Activated CD4-positive, alpha-beta memory T cell treated with anti-CD3 and anti-CD28 coated beads for 36 hours (primary cell): ENCODE results near the gene WDR37. TPM values are rescaled to one million over a fixed set of nuclear protein-coding genes. Genes with fewer than 3 reads are reported as not detected.

ENCODE experiments used
- CTCF ChIA-PET: fragments of 350-600 bp; sonication (Branson Sonifier 250); formaldehyde crosslinking; loops from one replicate; lab custom pipeline; 2021; ENCODE audit warnings: antibody characterized with exemption, inconsistent platforms; lab: Charles Lee
- POLR2A ChIA-PET: fragments of 350-600 bp; sonication (Branson Sonifier 250); formaldehyde crosslinking; loops from one replicate; lab custom pipeline; 2021; ENCODE audit warnings: antibody characterized with exemption; lab: Charles Lee
- DNase-seq: peaks from one replicate; pipeline ENCODE4 v3.0.0-alpha.2; 2020
- H3K27ac Mint-ChIP-seq: one replicate; pipeline ENCODE4 v1.8.0; 2021; ENCODE audit warnings: mixed read lengths
- H3K27me3 Mint-ChIP-seq: one replicate; pipeline ENCODE4 v1.8.0; 2021; ENCODE audit warnings: mixed read lengths
- H3K36me3 Mint-ChIP-seq: one replicate; pipeline ENCODE4 v1.8.0; 2021; ENCODE audit warnings: mixed read lengths
- H3K4me1 Mint-ChIP-seq: one replicate; pipeline ENCODE4 v1.8.0; 2021; ENCODE audit warnings: low read depth, mixed read lengths
- H3K4me3 Mint-ChIP-seq: one replicate; pipeline ENCODE4 v1.8.0; 2021; ENCODE audit warnings: mild to moderate bottlenecking, mixed read lengths
- H3K9me3 Mint-ChIP-seq: one replicate; pipeline ENCODE4 v1.8.0; 2021; ENCODE audit warnings: mixed read lengths
- intact Hi-C: fragments of 100-400 bp; cut with micrococcal nuclease; formaldehyde crosslinking; loops from one replicate; pipeline ENCODE4 v1.15.1; 2023
- total RNA-seq, 2 experiments: library from RNA; stranded (reverse); gene quantifications; one replicate each; pipeline ENCODE4 v1.2.3, GENCODE V29; 2021

Gene WDR37
- total RNA-seq, 2 experiments from 2014 or later = 18.1 to 19.4 TPM

DNA sequence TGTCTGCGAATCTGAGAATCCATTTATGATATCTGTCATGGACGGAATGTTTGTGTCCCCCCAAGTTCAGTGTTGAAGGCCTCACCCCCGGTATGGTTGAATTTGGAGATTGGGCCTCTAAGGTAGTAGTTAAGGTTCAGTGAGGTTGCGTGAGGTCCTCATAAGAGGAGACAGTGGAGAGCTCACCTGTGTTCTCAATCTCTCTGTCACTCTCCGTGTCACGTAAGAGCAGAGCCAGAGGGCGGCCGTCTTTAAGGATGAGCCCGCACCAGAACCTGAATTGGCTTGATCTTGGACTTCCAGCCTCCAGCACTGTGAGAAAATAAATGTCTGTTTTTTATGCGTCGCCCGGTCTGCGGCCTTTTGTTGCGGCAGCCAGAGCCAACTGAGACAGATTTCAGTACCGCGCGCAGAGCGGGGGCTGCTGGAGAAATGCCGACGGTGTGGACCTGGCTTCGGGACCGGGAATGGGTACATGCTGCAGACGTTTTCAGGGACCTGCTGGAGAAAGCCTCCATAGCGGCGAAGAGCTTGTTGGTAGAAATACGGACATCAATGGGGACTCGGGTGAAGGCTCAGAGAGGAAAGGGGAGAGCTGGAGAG lies 40.2 kb downstream of the WDR37 start:
- CTCF ChIA-PET = interaction anchor here (1.7 kb wide), 1 partner anchor 14 kb away, joined by 7 read pairs; no protein-coding TSS in a partner anchor
- no peaks in the 10 kb centered on the region for H3K27me3 Mint-ChIP-seq
- POLR2A ChIA-PET = no interaction called here
- intact Hi-C loops = no loop called here
- H3K9me3 Mint-ChIP-seq = no peaks in the 10 kb centered on the region
- no peak overlapping the region for H3K4me3 Mint-ChIP-seq
- H3K27ac Mint-ChIP-seq = no peak overlapping the region
- no peak for DNase-seq
- peaks cover 27% of the 10 kb centered on the region for H3K36me3 Mint-ChIP-seq
- H3K4me1 Mint-ChIP-seq = peaks cover 10% of the 10 kb centered on the region

- no peak overlapping the region for H3K27ac Mint-ChIP-seq
- DNase-seq = peak; percentile 4
- H3K9me3 Mint-ChIP-seq = no peaks in the 10 kb centered on the region
- ChIA-PET POLR2A (no interaction called here), CTCF (interaction anchor here (1.7 kb wide), 1 partner anchor 13 kb away, joined by 7 read pairs; no protein-coding TSS in a partner anchor)
- H3K4me1 Mint-ChIP-seq = peaks cover 20% of the 10 kb centered on the region
- intact Hi-C loops = no loop called here
- H3K27me3 Mint-ChIP-seq = no peaks in the 10 kb centered on the region
- no peak overlapping the region for H3K4me3 Mint-ChIP-seq
- H3K36me3 Mint-ChIP-seq = peaks cover 33% of the 10 kb centered on the region
Observed at GRCh38 chr10:1097436-1097835, 41.3 kb downstream of the WDR37 start.

DNA sequence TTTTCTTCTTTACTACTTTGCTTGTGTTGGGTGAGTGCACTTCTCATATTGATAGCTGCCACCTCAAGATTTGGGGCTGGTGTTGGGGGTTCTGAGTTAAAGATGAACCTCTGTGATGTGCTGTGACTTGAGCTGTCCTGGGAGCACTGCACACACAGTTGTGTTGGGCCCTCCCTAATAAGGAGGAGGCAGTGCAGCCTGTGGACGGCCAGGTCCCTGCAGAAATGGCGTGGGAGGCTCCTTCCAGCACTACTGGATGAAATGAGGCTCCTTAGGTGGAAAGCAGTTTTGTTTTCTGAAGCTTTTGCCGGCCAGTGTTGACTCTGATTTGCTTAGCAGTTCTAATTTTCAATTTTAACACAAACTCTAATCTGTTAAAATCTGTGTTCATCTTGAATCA lies 44.0 kb downstream of the WDR37 start:
- no peak overlapping the region for H3K27ac Mint-ChIP-seq
- H3K36me3 Mint-ChIP-seq = peaks cover 49% of the 10 kb centered on the region
- DNase-seq = no peak
- peaks cover 24% of the 10 kb centered on the region for H3K4me1 Mint-ChIP-seq
- H3K4me3 Mint-ChIP-seq = no peak overlapping the region
- intact Hi-C loops = no loop called here
- ChIA-PET POLR2A (no interaction called here), CTCF (interaction anchor here (0.7 kb wide), 1 partner anchor 10 kb away, joined by 4 read pairs; no protein-coding TSS in a partner anchor)
- H3K9me3 Mint-ChIP-seq = no peaks in the 10 kb centered on the region
- no peaks in the 10 kb centered on the region for H3K27me3 Mint-ChIP-seq

DNA sequence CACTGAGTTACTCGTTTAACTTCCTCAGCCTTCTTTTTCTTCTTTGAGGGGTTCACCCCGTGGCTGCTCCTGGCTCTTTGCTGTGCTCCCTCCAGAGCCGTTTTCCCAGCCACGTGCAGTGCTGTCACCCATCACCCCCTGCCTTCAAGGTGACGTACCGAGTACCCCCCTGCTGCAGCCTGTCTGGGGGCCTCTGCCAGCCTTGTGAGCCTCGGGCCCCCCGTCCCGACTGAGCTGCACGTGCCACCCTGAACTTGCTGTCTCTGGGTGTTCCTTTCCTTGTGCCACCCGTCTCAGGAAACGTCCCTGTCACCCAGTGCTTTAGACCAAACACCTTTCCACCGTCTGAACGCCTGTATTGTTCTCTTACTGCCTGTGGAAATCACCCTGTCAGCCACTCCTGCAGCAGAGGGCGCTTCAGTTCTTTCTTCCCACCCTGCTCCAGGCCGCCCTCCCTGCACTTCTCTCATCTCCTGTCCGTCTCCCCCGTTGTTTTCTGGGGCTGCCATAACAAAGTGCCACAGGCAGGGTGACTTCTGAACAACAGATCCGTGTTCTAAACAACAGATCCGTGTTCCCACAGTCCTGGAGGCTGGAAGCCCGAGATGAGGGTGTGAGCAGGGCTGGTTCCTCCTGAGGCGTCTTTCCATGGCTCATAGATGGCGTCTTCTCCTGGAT lies 44.6 kb downstream of the WDR37 start:
- ChIA-PET POLR2A (no interaction called here), CTCF (interaction anchor here (0.7 kb wide), 1 partner anchor 9 kb away, joined by 4 read pairs; no protein-coding TSS in a partner anchor)
- no peaks in the 10 kb centered on the region for H3K9me3 Mint-ChIP-seq
- DNase-seq = no peak
- peaks cover 24% of the 10 kb centered on the region for H3K4me1 Mint-ChIP-seq
- H3K36me3 Mint-ChIP-seq = peaks cover 51% of the 10 kb centered on the region
- intact Hi-C loops = no loop called here
- no peak overlapping the region for H3K4me3 Mint-ChIP-seq
- no peaks in the 10 kb centered on the region for H3K27me3 Mint-ChIP-seq
- no peak overlapping the region for H3K27ac Mint-ChIP-seq

- ChIA-PET CTCF (no interaction called here), POLR2A (no interaction called here)
- intact Hi-C loops = no loop called here
- DNase-seq = no peak
- H3K4me3 Mint-ChIP-seq = no peak overlapping the region
- H3K36me3 Mint-ChIP-seq = peaks cover 60% of the 10 kb centered on the region
- no peaks in the 10 kb centered on the region for H3K27me3 Mint-ChIP-seq
- no peak overlapping the region for H3K27ac Mint-ChIP-seq
- H3K9me3 Mint-ChIP-seq = no peaks in the 10 kb centered on the region
- H3K4me1 Mint-ChIP-seq = peaks cover 24% of the 10 kb centered on the region
Observed at GRCh38 chr10:1101946-1102345, 45.8 kb downstream of the WDR37 start.

DNA sequence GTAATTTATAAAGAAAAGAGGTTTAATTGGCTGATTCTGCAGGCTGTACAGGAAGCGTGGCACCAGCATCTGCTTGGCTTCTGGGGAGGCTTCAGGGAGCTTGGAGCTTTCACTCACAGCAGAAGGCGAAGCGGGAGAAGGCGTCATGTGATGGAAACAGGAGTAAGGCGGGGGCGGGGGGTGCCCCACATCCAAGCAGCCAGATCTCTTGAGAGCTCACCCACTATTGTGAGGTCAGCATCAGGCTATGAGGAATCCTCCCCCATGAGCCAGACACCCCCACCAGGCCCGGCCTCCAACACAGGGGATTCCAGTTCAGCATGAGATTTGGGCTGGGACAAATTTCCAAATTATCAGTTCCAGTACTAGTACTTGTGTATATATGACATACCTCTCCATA lies 46.2 kb downstream of the WDR37 start:
- peaks cover 63% of the 10 kb centered on the region for H3K36me3 Mint-ChIP-seq
- ChIA-PET POLR2A (no interaction called here), CTCF (no interaction called here)
- peaks cover 24% of the 10 kb centered on the region for H3K4me1 Mint-ChIP-seq
- DNase-seq = peak; percentile 68
- intact Hi-C loops = no loop called here
- no peaks in the 10 kb centered on the region for H3K9me3 Mint-ChIP-seq
- H3K27me3 Mint-ChIP-seq = no peaks in the 10 kb centered on the region
- H3K27ac Mint-ChIP-seq = no peak overlapping the region
- no peak overlapping the region for H3K4me3 Mint-ChIP-seq

DNA sequence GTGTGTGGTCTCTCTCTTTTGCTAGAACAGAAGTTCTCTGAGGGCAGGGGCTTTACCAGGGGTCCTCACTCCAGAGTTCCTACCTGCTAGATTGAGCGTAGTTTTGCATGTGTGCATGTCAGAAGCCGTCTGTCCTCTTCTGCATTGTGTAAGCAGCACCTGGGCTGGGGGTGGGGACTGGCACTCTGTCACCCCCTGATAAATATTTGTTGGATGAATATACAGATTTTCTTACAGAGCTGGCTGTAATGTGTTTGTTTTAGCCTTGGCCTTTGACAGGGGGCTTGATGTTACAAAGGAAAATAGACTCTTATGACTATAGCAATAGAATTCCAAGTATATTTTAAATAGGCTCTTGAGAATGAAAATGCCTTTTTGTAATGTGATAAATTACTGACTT lies 46.6 kb downstream of the WDR37 start:
- H3K4me3 Mint-ChIP-seq = no peak overlapping the region
- intact Hi-C loops = no loop called here
- DNase-seq = no peak
- peaks cover 65% of the 10 kb centered on the region for H3K36me3 Mint-ChIP-seq
- no peaks in the 10 kb centered on the region for H3K9me3 Mint-ChIP-seq
- ChIA-PET CTCF (no interaction called here), POLR2A (no interaction called here)
- no peaks in the 10 kb centered on the region for H3K27me3 Mint-ChIP-seq
- H3K4me1 Mint-ChIP-seq = peaks cover 24% of the 10 kb centered on the region
- H3K27ac Mint-ChIP-seq = no peak overlapping the region

GRCh38 chr10:1103551-1103950 lies 47.4 kb downstream of the WDR37 start:
- no peaks in the 10 kb centered on the region for H3K9me3 Mint-ChIP-seq
- no peak overlapping the region for H3K27ac Mint-ChIP-seq
- ChIA-PET CTCF (no interaction called here), POLR2A (no interaction called here)
- intact Hi-C loops = no loop called here
- H3K27me3 Mint-ChIP-seq = no peaks in the 10 kb centered on the region
- peaks cover 68% of the 10 kb centered on the region for H3K36me3 Mint-ChIP-seq
- no peak for DNase-seq
- no peak overlapping the region for H3K4me3 Mint-ChIP-seq
- H3K4me1 Mint-ChIP-seq = peaks cover 24% of the 10 kb centered on the region

DNA sequence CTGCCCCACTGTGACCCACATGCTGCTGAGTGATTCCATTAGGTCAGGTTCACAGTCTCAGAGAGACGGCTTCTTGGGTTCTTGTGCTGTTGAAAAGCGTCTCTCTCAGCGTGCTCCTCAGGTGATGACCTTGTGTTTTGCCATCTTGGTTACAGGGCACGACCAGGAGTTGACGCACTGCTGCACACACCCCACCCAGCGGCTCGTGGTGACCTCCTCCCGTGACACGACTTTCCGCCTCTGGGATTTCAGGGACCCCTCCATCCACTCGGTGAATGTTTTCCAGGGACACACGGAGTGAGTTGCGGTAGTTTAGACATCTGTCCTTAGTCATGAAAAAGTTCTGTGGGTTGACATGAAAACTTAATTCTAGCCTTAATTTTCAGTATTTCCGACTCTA lies 48.8 kb downstream of the WDR37 start:
- no peak for DNase-seq
- ChIA-PET POLR2A (no interaction called here), CTCF (no interaction called here)
- Mint-ChIP-seq H3K9me3 (no peaks in the 10 kb centered on the region), H3K4me1 (peaks cover 21% of the 10 kb centered on the region), H3K36me3 (peaks cover 67% of the 10 kb centered on the region), H3K4me3 (no peak overlapping the region), H3K27ac (no peak overlapping the region), H3K27me3 (no peaks in the 10 kb centered on the region)
- intact Hi-C loops = no loop called here

DNA sequence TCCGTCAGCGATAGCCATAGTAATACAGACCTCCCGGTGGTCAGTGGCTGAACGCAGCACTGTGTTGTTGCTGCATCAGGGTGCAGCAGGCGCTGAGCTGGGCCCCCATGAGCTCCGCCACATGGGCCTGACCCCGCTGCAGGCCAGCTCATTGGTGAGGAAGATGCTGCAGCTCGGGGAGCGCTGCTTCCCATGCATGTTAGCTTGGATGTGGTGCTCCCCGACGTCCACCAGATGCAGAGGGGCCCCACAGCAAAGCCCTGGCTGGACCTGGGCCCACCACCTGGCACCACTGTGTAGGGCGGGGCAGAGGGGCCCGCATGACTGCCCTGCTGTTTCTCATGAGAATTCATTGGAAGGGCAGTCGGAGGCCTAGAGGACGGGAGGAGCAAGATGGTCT lies 50.8 kb downstream of the WDR37 start:
- POLR2A ChIA-PET = no interaction called here
- no peak for DNase-seq
- Mint-ChIP-seq H3K4me1 (peaks cover 32% of the 10 kb centered on the region), H3K27me3 (no peaks in the 10 kb centered on the region), H3K27ac (no peak overlapping the region), H3K4me3 (no peak overlapping the region), H3K36me3 (peaks cover 72% of the 10 kb centered on the region), H3K9me3 (no peaks in the 10 kb centered on the region)
- CTCF ChIA-PET = no interaction called here
- intact Hi-C loops = no loop called here

GRCh38 chr10:1107679-1108078 lies 51.5 kb downstream of the WDR37 start:
- H3K27ac Mint-ChIP-seq = no peak overlapping the region
- H3K4me3 Mint-ChIP-seq = no peak overlapping the region
- peaks cover 74% of the 10 kb centered on the region for H3K36me3 Mint-ChIP-seq
- DNase-seq = no peak
- intact Hi-C loops = no loop called here
- ChIA-PET CTCF (interaction anchor here (0.7 kb wide), 1 partner anchor 261 kb away, joined by 3 read pairs; no protein-coding TSS in a partner anchor), POLR2A (no interaction called here)
- H3K4me1 Mint-ChIP-seq = peaks cover 26% of the 10 kb centered on the region
- no peaks in the 10 kb centered on the region for H3K9me3 Mint-ChIP-seq
- no peaks in the 10 kb centered on the region for H3K27me3 Mint-ChIP-seq

DNA sequence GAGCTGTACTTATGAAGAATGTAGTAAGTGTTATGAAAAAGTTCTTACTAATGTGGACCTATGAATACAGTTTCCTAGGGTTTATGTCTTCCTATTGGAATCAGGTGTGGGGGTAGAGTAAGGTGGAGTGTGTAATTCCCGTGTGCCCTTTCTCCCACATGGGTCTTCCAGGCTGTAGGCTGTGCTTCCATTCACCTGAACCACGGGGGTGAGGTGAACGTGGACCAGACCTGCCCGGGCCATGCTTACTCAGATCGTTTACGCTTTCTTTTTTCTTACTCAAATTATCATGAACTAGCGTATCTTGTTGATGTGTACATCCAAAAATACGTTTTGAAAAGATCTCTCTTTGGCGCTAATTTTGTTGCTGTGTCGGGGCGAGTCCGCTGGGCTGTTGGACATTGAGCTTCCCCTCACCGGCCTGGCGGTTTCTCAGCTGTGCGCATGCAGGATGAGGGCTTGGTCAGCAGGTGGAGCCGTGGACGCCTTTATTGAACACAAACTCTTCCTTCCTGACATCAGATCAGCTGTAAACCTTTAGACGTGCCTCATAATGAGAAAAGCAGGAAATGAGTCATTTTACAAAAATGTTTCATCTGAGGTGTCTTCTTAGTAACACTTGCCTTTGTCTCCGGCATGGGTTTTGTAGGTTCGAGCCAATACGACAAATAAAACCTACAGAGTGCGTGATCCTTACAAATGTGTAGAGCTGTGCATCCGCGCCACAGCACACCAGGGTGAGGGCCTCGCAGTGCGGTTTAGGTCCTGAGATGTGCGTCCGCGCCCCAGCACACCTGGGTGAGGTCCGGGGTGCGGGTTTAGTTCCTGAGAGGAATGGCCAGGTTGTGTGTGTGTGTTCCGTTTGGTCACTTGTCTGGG lies 53.8 kb downstream of the WDR37 start:
- Mint-ChIP-seq H3K9me3 (no peaks in the 10 kb centered on the region), H3K4me1 (peaks cover 24% of the 10 kb centered on the region), H3K4me3 (peak overlapping the region; percentile 10), H3K27ac (peak overlapping the region; percentile 77), H3K27me3 (no peaks in the 10 kb centered on the region), H3K36me3 (peaks cover 70% of the 10 kb centered on the region)
- POLR2A ChIA-PET = interaction anchor here (0.8 to 1.0 kb wide), 4 partner anchors 16 to 928 kb away, joined by 3 to 5 read pairs (median 3); no protein-coding TSS in a partner anchor
- intact Hi-C loops = loop anchor here (1.0 to 10.0 kb wide), 7 partner anchors 16 to 533 kb away; partner anchors contain the start of gene GTPBP4
- CTCF ChIA-PET = interaction anchor here (0.7 to 2.0 kb wide), 23 partner anchors 9 to 1934 kb away, joined by 3 to 28 read pairs (median 4); no protein-coding TSS in a partner anchor
- DNase-seq = peak; percentile 89
